HG03432 (cell line): ENCODE results near the gene AFF2.
A peak's percentile ranks its signal among the peaks of the same experiment; 100 is the strongest.

Experiments
- ATAC-seq: cut with Tn5 transposase; IDR thresholded peaks from one replicate; pipeline ENCODE4 v1.9.1; 2021; ENCODE audit warnings: mild to moderate bottlenecking, moderate library complexity; ENCODE audit not compliant: unreplicated experiment

Gene AFF2

DNA sequence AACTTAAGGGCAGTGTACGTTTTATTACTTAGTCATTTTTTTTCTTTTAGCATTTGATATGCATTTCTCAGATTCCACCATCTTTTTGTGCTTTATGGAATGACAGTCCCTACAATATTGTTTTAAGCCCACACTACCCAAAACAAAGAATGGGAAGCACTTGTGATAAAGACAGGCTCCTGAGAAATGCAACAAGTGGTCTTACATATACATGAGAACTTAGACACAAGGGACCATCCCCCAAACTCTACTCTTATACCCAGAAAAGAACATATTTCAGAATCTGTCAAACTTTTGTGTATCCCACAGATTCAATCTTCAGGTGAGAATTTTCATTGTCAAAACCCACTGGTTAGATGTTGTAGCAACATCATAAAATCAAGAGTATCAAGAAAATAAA, 491.1 kb downstream of the AFF2 start:
- no peak for ATAC-seq

DNA sequence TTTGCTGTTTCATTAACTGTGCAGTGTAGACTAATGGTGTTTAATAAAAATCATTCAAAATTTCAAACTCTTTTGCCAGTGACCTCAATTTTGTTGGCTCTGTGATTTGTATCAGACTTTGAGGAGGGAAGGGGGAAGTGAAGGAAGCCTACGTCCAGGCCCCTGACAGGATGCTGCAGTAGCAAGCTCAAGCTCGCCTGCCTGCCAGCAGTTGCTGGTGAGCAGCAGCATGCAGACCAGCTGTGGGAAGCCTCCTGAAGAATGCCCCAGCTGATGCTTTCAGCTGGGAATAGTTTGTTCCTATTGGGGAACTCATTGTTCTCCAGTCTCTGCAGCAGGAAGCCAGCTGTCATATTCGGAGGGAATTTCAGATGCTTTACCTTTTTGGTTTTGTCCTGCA, 495.2 kb downstream of the AFF2 start:
- no peak for ATAC-seq

DNA sequence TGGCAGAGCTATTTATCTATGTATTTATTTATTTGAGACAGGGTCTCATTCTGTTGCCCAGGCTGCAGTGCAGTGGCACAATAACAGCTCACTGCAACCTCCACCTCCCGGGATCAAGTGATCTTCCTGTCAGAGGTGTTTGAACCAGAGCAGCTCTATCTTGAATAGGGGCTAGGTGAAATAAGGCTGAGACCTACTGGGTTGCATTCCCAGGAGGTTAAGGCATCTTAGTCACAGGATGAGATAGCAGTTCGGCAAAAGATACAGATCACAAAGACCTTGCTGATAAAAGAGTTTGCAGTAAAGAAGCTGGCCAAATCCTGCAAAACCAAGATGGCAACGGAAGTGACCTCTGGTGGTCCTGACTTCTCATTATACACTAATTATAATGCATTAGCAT, 501.9 kb downstream of the AFF2 start:
- ATAC-seq: no peak

DNA sequence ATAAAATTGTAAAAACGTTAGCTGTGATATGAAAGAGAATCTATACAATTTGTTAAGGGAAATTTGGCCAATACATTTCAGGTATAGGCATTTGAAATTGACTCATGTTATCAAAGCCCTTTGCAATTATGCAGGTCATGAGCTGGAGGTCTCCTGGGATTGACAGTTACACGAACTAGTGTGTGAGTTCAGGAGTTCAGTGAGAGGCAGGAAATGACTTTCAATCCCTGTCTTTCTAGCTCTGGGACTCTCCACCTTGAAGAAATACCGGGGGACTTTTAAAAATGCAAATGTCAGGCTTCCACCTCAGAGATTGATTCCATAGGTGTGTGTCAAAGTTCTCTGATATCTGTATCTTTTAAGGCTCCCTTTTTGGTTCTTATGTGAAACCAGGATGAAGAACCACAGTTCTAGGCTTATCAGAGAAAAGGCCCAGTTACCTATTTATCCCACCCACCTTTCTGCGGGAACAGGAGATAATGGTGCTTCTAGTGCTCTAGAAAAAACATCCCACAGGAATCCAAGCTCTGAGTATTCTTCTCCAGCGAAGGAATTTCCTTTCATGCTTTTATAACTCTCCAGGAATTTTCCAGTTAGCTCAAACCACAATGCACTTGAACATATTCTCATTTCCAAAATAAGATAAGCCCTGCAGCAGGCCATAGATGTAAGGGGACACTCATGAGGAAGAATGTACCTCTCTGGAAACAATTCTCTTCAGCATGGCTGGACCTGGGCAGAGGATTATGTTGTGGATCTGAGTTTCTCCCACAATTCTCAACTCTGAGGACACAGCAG, 503.6 kb downstream of the AFF2 start:
- peak; percentile 73 for ATAC-seq

DNA sequence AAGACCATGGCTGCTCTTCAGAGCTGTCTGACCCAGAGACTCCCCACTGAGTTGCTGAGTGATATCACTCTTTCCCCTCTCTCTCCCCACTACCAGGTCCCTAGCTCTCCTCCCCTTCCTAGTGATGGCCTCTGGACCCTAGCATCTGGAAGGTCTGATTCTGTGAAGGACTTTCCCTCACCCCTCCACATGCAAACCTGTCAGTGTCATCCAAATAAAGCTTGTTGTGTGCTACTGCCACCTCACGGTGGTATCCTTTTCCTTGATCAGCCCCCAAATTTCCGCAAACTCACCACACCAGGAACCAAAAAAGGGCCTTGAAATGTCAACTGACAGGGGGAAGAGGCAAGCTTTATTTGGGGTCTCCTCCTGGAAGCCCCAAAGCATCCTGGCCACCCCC, 504.5 kb downstream of the AFF2 start:
- no peak for ATAC-seq

DNA sequence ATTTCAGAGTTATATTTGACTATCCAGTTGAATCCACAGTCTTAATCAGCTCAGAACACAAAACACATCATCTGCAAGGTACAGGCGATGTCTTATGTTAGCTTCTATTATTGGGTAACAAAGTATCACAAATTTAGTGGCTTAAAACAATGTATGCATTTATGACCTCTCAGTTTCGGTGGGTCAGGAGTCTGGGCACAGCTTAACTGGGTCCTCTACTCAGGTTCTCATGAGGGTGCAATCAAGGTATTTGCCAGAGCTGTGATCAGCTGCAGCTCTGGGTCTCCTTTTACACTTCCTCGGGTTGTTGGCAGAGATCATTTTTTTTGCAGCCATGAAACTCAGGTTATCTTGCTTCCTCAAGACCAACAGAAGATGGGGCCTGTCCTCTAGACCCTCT, 505.8 kb downstream of the AFF2 start:
- ATAC-seq: no peak

DNA sequence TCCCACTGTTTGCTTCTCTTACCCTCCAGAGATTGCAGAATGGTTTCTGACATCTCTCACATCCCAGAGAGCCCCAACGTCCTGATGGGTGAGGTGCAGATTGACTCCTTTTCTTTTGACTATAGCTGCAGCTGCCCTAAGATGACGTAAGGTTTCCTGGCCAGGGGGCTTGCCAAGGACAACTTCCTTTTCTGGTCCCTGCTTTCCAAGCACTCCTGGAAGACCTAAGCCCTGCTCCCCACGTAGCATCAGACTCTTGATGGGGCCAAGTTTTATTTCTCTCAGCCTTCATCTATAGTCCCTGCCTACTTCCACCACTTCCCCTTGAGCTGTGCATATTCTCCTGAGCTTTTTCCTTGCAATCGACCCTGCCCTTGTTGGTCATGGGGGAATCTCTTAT, 507.0 kb downstream of the AFF2 start:
- no peak for ATAC-seq

DNA sequence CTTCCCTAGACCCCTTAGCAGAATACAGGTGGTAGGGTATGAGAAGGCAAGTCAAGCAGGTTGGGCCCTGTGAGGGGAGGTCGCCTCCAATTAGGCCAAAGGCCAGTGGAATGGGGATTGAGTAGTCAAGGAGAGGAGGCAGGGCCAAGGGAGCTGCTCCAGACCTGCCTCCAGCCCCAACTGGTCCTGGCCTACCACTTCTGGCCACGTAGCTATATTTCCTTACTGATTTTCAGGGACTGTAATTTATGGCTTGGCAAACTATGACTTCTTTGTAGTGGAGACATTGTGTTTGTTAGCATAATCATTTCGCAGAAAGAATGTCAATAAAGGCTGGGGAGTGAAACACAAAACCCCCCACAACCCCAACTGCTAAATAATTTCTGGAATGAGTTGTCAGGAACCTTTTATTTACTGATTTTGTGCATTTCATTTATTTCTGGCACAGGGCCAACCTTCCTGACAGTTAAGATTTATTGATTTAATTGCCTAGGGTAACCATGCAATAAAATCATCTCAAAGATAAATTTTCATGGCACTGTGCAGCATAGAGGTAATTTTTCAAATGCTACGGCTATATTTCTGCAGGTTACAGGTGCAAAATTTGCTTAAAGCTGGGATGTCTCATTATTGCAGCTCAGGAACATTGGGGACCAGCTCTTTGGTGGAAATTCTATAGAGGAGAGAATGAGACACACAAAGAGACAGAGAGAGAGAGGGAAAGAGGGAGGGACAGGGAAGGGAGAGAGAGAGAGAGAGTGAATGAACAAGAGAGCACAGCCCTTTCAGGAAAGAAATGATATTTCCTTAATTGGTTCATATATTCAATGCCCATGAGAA, 509.8 kb downstream of the AFF2 start:
- no peak for ATAC-seq

DNA sequence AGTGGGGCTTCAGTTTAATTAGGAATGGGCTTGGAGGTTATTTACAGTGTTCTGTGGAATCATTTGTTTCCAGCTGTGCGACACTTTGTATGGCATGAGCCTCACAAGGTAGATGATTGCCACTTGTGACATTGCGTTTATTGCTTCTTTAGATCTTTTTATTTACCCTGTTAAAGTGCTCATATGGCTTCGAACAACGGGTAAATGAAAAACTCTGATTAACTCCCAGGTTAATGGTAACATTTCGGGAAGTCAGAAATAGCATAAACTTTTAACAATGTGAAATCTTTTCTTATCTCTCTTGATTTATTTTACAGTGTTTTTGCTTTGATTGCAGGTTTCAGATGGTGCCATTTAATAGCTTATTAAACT, 510.4 kb downstream of the AFF2 start:
- ATAC-seq: no peak

DNA sequence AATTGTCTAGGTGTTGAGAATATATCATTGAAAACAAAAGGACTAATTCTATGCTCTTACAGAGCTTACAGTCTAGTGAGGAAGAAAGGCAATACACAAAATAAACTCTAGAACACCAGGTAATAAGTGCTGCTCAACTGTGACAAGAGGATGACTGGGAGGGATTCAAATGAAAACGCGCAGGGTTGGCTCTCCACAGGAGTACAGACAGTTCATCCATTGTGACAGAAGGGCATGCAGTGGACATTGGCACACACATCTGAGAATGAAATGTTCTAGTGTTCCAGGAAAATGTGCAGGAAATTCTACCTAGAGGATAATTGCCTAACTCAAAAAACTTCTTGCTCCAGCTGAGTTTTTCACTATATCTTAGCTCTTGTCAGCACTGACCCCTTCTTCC, 512.7 kb downstream of the AFF2 start:
- no peak for ATAC-seq

DNA sequence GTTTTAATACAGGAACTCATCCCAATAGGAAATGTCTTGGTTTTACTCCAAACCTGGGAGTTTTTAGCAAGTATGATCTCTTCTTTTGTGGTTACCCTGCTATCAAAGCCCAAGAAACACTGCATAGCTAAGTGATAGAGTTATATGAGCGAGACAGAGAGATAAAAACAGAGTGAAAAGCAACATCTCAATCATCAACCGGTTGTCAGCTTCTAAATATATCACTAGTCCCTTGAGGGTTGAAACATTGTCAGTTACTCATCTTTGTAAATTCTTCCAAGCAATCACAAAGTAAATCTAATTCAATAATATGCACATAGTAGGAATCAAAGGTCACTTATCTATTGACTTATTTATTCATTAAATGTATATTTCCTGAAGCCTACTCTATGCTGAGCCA, 520.7 kb downstream of the AFF2 start:
- ATAC-seq: no peak

DNA sequence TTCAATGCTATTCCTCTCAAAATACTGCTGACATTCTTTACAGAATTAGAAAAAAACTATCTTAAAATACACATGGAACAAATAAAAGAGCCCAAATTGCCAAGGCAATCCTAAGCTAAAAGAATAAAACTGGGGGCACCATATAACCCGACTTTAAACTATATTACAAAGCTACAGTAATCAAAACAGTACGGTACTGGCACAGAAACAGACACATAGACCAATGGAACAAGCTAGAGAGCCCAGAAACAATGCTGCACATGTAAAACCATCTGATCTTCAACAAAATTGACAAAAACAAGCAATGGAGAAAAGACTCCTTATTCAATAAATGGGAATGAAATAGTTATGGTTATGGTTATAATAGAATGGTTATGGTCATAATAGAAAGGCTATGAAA, 522.1 kb downstream of the AFF2 start:
- no peak for ATAC-seq

DNA sequence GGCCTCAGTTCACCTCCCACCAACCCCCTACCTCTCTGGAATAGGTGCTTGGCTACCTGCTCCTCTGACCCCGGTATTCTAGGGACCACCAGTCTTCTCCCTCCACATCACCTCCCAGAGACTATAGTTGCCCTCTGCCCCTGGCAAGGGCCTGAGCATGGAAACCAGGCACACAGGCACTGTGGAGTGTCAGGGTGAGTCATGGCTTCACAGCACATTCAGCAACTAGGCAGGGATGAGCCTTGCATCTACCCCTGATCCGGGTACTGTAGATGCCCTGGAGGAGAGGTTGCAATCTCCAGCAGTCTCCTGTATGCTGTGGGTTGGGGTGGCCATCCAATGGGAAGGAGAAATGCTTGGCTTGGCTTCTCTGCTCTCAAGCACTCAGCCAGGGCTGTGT, 532.0 kb downstream of the AFF2 start:
- no peak for ATAC-seq

DNA sequence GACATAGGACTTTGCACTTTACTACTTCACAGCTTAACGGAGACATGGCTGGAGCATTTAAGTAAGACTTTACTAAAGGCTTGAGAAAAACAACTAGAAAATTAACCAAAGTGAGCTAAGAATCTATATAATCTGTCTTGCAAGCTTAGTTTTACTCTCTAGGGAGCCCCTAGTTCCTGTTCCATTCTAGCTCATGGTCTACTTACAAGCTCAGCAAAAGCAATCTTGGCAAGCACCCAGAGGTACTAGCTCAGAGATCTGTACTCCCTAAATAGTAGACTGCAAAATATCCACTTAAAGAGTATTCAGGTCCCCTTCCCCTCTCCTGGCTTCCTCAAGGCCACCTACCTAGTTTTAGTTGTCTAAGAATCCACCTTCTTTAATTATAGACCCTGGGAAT, 535.7 kb downstream of the AFF2 start:
- no peak for ATAC-seq

DNA sequence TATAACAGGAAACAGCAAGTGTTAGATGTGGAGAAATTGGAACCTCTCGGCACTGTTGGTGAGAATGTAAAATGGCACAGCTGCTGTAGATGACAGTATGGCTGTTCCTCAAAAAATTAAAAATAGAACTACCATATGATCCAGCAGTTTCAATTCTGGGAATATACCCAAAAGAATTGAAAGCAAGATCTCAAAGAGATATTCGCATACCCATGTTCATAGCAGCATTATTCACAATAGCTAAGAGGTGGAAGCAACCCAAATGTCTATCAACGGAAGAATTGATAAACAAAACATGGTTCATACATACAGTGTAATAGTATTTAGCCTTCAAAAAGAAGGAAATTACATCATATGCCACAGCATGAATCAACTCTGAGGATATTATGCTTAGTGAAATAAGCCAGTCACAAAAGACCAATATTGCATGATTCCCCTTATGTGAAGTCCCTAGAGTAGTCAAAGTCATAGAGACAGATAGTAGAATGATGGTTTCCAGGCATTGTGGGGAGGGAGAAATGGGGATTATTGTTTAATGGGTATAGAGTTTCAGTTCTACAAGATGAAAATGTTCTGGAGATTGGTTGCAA, 537.0 kb downstream of the AFF2 start:
- no peak for ATAC-seq

DNA sequence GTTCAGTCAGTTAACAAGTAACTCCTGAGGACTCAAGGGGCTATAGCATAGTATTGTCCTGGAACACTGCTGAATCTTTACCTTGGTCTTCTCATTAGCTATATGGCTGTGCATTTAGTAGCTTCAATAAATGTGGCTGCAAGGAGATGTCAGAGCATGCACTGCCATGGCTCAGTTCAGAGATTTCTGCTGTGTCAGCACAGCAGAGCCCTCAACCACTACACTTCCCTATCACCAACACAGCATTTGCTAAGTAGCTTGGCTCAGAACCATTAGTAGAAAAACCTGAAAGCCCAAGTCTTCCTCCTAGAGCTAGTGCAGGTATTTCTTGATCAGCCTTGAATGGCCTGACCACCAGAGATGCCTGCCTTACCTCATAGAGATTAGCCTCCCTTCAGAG, 538.6 kb downstream of the AFF2 start:
- no peak for ATAC-seq

DNA sequence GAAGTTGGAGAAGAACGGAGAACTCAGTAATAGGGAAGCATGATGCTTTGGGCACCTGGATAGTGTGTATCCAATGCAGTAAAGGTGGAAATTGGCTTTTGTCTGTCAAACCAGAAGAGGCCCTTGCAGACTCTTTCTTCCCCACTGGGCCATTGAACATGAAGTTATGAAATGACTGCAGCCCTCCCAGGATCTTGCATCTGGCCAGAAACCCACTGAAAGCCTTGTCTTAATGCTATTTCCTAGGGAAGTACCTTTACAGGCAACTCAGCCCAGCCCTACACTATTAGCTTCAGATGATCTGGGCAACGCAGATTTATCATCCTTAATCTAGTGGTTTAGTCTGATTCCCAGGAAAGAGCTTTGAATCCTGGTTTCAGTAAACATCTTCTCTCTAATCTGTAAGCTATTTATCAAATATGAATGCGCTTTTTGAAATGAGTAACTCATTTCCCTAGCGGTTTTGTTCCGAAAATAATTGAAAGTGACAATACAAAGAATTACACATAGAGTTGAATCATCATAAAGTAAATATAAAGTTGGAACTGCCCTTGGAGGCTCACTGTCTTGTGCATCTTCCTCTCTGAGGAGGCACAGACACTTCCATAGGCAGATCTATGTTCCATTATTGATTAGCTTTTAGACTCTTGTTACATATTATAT, 540.6 kb downstream of the AFF2 start:
- peak; percentile 84 for ATAC-seq

DNA sequence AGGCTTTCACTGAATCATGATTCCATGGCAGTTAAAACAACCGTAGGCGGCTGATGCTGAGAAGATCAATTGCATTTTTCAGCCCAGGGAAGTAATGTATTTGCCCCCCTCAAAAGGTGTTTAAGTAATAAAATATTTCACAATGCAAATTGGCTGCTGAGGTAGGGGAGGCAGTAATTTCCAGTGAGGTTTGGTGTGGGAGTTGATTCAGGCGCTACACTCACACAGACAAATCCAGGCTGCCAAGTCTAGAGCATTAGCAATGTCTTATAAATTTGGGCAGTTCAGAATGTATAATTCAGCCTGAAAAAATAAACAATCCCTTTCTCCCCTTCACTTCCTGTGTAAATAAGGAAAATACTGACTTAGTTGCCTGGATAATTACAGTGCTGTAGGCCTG, 543.0 kb downstream of the AFF2 start:
- ATAC-seq: no peak

DNA sequence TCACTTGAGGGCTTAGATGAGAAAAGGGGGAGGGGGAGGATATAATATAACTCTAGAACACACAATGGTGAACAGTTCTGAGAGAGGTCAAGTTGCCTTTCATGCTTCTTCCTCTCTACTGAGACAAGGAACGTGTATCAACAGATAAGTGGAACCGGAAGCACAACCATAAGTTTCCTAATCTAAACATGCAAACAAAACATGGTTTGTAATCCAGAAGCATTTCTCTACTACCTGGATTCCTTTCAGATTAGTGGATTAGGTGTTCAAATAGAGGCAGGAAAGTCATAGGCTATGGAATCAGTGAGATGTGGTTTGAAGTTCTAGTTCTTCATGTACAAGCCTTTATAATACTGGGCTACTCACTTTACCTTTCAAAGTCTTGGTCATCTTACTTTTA, 544.1 kb downstream of the AFF2 start:
- no peak for ATAC-seq

DNA sequence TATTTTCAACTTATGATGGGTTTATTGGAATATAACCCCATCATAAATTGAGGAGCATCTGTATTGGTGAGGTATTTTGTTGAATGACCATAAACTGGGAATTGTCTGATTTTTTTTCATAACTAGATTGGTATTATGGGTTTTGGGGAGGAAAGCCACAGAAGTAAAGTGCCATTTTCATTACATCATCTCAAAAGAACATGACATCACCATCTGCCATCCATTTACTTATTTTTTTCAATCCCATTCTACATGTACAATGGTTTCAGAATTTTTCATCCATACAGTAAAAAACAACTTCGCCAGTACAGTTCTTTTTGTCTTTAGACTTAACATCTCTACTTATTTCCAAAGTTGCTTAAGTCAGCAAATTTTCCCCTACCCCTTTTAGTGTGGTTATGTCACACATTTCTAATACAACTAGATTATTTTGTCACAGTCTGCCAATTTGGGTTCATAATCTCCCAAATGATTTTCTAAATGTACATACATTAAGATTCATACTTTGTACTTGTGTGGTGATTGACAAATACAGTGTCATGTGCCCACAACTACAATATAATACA, 545.3 kb downstream of the AFF2 start:
- no peak for ATAC-seq
